ENCODE data around the gene CNN1.

The CNN1 gene

DNA sequence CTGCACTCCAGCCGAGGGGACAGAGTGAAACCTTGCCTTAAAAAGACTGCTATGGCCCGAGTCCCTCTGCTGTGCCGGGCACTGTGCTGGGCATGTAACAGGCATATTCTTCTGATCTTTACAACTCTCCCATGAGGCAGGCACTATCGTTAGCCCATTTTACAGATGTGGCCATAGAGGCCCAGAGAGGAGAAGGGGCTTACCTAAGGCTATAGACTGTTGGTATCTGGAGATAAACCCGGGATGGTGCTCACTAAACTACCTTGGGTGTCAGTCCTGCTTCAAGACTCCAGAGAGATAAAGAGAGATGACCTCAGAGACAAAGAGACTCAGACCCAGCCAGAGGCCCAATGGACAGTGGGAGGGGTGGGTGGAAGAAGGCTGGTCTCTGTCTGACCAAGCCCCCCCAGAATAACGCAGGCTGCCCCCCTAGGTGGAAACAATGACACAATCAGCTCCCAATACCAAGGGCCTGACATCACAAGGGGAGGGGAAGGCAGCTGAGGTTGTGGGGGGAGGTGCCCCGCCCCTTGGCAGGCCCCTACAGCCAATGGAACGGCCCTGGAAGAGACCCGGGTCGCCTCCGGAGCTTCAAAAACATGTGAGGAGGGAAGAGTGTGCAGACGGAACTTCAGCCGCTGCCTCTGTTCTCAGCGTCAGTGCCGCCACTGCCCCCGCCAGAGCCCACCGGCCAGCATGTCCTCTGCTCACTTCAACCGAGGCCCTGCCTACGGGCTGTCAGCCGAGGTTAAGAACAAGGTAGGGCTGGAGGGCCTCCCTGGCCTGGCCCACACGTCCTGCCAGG lies at the start of gene CNN1:
CNN1 (plus strand) TSS at position 620 of the 805 bp plus-strand sequence; CDS start at position 697, 77 bp downstream.
- H3K4me3 ChIP-seq (replicated peaks; ENCODE audit: low read depth, low read length), result peak within 1 kb of the TSS; percentile 18
- TF ChIP-seq, protein P1, sequence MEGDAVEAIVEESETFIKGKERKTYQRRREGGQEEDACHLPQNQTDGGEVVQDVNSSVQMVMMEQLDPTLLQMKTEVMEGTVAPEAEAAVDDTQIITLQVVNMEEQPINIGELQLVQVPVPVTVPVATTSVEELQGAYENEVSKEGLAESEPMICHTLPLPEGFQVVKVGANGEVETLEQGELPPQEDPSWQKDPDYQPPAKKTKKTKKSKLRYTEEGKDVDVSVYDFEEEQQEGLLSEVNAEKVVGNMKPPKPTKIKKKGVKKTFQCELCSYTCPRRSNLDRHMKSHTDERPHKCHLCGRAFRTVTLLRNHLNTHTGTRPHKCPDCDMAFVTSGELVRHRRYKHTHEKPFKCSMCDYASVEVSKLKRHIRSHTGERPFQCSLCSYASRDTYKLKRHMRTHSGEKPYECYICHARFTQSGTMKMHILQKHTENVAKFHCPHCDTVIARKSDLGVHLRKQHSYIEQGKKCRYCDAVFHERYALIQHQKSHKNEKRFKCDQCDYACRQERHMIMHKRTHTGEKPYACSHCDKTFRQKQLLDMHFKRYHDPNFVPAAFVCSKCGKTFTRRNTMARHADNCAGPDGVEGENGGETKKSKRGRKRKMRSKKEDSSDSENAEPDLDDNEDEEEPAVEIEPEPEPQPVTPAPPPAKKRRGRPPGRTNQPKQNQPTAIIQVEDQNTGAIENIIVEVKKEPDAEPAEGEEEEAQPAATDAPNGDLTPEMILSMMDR (IDR thresholded peaks at IDR 0.05; ENCODE audit: low read length, missing control alignments), result no peak
- peak; percentile 74 for DNase-seq (ENCODE audit: low read depth)

DNA sequence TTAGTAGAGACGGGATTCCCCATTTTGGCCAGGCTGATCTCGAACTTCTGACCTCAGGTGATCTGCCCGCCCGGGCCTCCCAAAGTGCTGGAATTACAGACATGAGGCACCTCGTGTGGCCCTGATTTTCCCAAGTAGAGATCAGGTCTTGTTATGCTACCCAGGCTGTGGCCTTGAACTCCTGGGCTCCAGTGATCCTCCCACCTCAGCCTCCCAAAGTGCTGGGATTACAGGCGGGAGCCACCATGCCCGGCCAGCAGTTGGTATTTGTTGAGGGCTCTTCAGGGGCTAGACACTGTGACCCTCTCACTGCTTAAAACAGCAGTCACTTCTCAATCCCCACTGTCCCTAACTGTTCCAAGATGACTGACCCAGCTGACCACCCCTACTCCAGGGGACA lies 49.3 kb upstream of the CNN1 start:
- no peak overlapping the region for H3K4me3 ChIP-seq (replicated peaks; ENCODE audit: low read depth, low read length)
- TF ChIP-seq, protein P1 (IDR thresholded peaks at IDR 0.05; ENCODE audit: low read length, missing control alignments), result no peak
- no peak for DNase-seq (ENCODE audit: low read depth)

DNA sequence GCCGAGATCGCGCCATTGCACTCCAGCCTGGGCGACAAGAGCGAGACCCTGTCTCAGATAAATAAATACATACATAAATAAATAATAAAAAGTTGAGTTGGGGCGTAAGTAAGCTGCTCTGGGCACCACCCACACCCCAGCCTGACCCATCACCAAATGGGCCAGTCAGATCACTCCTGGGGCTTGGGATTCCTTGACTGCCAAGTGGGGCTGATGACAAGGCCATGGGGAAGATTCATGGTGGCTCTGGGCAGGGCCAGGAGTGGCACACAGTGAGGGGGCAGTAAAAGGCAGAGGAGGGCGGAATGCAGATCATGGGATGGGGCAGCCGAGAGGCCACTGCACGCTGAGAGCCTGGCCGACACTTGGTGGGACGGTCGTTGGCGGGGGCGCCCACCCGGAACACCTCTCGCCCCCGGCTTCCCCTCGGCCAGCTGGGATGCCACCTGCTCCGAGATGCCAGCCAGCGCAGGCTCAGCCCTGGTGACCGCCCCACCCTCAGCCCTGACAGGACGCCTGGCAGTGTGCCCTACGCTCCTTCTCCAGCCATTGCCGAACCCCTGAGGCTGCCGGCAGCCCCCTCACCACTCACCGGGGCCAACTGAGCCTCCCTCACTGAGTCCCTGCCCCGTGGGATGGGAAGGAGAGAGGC lies 43.9 kb upstream of the CNN1 start:
- TF ChIP-seq, protein P1 (IDR thresholded peaks at IDR 0.05; ENCODE audit: low read length, missing control alignments), result no peak
- no peak overlapping the region for H3K4me3 ChIP-seq (replicated peaks; ENCODE audit: low read depth, low read length)
- DNase-seq (ENCODE audit: low read depth), result no peak

DNA sequence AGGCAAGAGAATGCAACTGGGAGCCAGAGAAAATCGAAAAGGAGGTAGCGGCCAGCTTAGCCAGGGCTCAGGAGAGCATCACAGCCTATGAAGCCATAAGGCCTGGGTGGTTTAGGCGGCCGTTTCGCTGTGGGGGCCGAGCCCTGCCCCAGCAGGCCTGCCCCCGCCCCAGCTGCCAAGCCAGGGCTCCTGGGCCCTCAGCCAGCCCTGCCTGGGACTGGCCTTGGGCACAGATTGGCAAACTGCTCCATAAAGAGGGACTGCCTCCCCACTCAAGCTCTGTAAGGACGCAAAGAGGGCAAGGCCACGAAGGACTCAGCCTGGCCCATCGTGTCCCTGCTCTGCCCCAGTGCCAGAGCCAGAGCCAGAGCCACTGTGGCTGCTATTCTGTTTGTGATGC lies 43.2 kb upstream of the CNN1 start:
- no peak overlapping the region for H3K4me3 ChIP-seq (replicated peaks; ENCODE audit: low read depth, low read length)
- DNase-seq (ENCODE audit: low read depth), result no peak
- TF ChIP-seq, protein P1 (IDR thresholded peaks at IDR 0.05; ENCODE audit: low read length, missing control alignments), result no peak

DNA sequence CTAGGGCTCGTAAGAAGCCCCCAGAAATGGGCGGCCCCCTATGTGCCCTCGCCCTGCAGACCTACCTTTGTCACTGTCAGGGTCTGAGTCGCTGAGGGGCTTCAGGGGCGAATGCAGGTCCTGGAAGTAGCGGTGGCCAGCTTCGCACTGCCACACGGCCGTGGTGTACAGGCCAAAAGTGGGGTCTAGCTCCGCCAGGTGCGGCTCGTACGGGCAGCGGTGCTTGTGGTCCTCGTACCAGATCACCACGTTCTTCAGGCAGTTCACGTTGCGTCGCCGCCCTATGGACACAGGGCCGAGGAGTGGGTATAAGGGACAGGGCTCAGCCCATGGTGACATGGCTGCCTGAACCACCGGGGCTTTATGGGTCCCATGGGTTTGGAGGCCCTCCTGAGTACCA lies 42.8 kb upstream of the CNN1 start:
- DNase-seq (ENCODE audit: low read depth), result no peak
- TF ChIP-seq, protein P1 (IDR thresholded peaks at IDR 0.05; ENCODE audit: low read length, missing control alignments), result no peak
- H3K4me3 ChIP-seq (replicated peaks; ENCODE audit: low read depth, low read length), result no peak overlapping the region

DNA sequence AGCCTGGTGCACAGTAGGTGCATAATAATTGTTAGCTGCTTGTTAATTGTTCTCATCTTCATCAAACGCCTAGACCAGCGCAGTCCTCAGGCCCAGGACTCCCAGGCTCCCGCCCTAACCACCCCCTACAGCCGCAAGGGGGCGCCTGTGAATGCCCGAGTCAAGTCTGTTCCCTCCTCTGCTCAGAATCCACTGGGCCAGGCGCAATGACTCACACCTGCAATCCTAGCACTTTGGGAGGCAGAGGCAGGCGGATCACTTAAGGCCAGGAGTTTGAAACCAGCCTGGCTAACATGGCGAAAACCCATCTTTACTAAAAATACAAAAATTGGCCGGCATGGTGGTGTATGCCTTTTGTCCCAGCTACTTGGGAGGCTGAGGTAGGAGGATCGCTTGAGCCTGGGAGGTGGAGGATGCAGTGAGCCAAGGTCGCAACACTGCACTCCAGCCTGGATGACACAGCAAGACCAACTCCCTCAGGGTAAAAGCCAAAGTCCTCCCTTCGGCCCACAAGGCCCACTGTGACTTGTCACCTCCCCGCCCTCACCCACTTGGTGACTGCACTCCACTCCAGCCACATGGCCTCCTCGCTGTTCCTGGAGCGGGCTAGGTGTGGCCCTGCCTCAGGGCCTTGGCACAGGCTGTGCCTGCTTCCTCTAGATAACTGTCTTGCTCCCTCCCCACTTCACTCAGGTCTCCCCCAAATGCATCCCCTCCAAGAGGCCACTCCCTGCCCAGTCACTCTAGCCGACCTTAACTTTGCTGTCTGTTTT lies 42.1 kb upstream of the CNN1 start:
- no peak overlapping the region for H3K4me3 ChIP-seq (replicated peaks; ENCODE audit: low read depth, low read length)
- peak; percentile 86 for DNase-seq (ENCODE audit: low read depth)
- TF ChIP-seq, protein P1 (IDR thresholded peaks at IDR 0.05; ENCODE audit: low read length, missing control alignments), result peak; percentile 67

All from fibroblast of pulmonary artery (primary cell).